ENCODE measurements around the gene AGO4. TPM values are rescaled to one million over a fixed set of nuclear protein-coding genes. Genes with fewer than 3 reads are reported as not detected.
A peak's percentile ranks its signal among the peaks of the same experiment; 100 is the strongest.

Gene AGO4
- total RNA-seq, 1 donor from 2014 or later: 26.4 TPM

DNA sequence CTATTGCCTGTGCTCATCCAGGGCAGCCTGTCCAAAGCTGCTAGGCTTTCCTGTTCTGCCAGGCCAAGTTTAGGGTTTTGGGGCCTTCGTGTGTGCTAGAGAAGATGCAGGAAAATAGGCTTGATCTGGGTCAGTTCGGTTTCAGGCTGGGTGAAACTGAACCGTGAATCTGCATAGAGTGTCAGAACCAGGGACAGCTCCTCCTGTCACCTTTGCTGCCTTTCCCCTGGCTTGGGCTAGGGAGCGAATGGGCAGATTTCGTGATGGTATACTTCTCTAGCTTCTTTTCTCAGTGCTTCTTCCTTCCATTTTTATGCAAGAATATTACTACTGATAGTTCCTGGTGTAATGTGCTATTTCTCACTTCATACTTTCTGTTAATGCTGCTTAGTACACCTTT lies 69.2 kb downstream of the AGO4 start:
- Histone ChIP-seq H3K4me2 (no peak overlapping the region), H2AFZ (replicated peaks) (no peak overlapping the region), H4K20me1 (ENCODE audit: low read depth) (peaks cover 11% of the 10 kb centered on the region), H3F3A (ENCODE audit: low read depth) (no peaks in the 10 kb centered on the region), H3K9ac (no peak overlapping the region), H3K36me3 (no peaks in the 10 kb centered on the region), H3K27me3 (no peaks in the 10 kb centered on the region), H3K4me3 (no peak overlapping the region), H3K27ac (no peak overlapping the region), H3K9me3 (ENCODE audit: low read depth) (no peaks in the 10 kb centered on the region), H3K4me1 (no peaks in the 10 kb centered on the region), H3K79me2 (ENCODE audit: low read depth) (no peaks in the 10 kb centered on the region)
- Mint-ChIP-seq H3K9me3 (no peaks in the 10 kb centered on the region), H3K36me3 (no peaks in the 10 kb centered on the region), H3K4me1 (peaks cover under 1% of the 10 kb centered on the region), H3K27me3 (ENCODE audit: insufficient read depth, low read depth) (peaks cover 5% of the 10 kb centered on the region), H3K4me3 (no peak overlapping the region), H3K27ac (no peak overlapping the region)
- peak; percentile 63 for DNase-seq (ENCODE audit: low spot score)
- TF ChIP-seq EZH2 (IDR thresholded peaks at IDR 0.05) (no peak), EZH2phosphoT487 (IDR thresholded peaks at IDR 0.05) (no peak)
- TF ChIP-seq, protein P1, sequence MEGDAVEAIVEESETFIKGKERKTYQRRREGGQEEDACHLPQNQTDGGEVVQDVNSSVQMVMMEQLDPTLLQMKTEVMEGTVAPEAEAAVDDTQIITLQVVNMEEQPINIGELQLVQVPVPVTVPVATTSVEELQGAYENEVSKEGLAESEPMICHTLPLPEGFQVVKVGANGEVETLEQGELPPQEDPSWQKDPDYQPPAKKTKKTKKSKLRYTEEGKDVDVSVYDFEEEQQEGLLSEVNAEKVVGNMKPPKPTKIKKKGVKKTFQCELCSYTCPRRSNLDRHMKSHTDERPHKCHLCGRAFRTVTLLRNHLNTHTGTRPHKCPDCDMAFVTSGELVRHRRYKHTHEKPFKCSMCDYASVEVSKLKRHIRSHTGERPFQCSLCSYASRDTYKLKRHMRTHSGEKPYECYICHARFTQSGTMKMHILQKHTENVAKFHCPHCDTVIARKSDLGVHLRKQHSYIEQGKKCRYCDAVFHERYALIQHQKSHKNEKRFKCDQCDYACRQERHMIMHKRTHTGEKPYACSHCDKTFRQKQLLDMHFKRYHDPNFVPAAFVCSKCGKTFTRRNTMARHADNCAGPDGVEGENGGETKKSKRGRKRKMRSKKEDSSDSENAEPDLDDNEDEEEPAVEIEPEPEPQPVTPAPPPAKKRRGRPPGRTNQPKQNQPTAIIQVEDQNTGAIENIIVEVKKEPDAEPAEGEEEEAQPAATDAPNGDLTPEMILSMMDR (IDR thresholded peaks at IDR 0.05): no peak

- H3K4me3 ChIP-seq: no peak overlapping the region
- Mint-ChIP-seq H3K27ac (no peak overlapping the region), H3K4me1 (peaks cover 33% of the 10 kb centered on the region), H3K4me3 (peak overlapping the region; percentile 77), H3K9me3 (no peaks in the 10 kb centered on the region), H3K27me3 (ENCODE audit: insufficient read depth, low read depth) (peaks cover 5% of the 10 kb centered on the region), H3K36me3 (no peaks in the 10 kb centered on the region)
- H3K36me3 ChIP-seq: no peaks in the 10 kb centered on the region
- H3F3A ChIP-seq (ENCODE audit: low read depth): peaks cover 34% of the 10 kb centered on the region
- no peak for DNase-seq (ENCODE audit: low spot score)
- H3K4me1 ChIP-seq: peaks cover 26% of the 10 kb centered on the region
- H2AFZ ChIP-seq (replicated peaks): no peak overlapping the region
- no peak overlapping the region for H3K4me2 ChIP-seq
- no peak overlapping the region for H3K27ac ChIP-seq
- H3K9ac ChIP-seq: no peak overlapping the region
- peaks cover 44% of the 10 kb centered on the region for H4K20me1 ChIP-seq (ENCODE audit: low read depth)
- TF ChIP-seq, protein P1 (IDR thresholded peaks at IDR 0.05): no peak
- no peak for TF ChIP-seq EZH2phosphoT487 (IDR thresholded peaks at IDR 0.05)
- no peak for TF ChIP-seq EZH2 (IDR thresholded peaks at IDR 0.05)
- peaks cover 34% of the 10 kb centered on the region for H3K79me2 ChIP-seq (ENCODE audit: low read depth)
- no peaks in the 10 kb centered on the region for H3K27me3 ChIP-seq
- H3K9me3 ChIP-seq (ENCODE audit: low read depth): no peaks in the 10 kb centered on the region
Measured at GRCh38 chr1:35881850-35882273, 74.0 kb downstream of the AGO4 start.

GRCh38 chr1:35882586-35882944 lies 74.7 kb downstream of the AGO4 start:
- Mint-ChIP-seq H3K36me3 (no peaks in the 10 kb centered on the region), H3K9me3 (no peaks in the 10 kb centered on the region), H3K4me1 (peaks cover 40% of the 10 kb centered on the region), H3K4me3 (peak overlapping the region; percentile 77), H3K27me3 (ENCODE audit: insufficient read depth, low read depth) (peaks cover 5% of the 10 kb centered on the region), H3K27ac (peak overlapping the region; percentile 23)
- Histone ChIP-seq H3K9me3 (ENCODE audit: low read depth) (no peaks in the 10 kb centered on the region), H3K79me2 (ENCODE audit: low read depth) (peaks cover 41% of the 10 kb centered on the region), H2AFZ (replicated peaks) (no peak overlapping the region), H3K27ac (no peak overlapping the region), H3K9ac (no peak overlapping the region), H3K4me3 (peak overlapping the region; percentile 88), H3K27me3 (no peaks in the 10 kb centered on the region), H4K20me1 (ENCODE audit: low read depth) (peaks cover 45% of the 10 kb centered on the region), H3F3A (ENCODE audit: low read depth) (peaks cover 41% of the 10 kb centered on the region), H3K4me2 (peak overlapping the region; percentile 27), H3K36me3 (no peaks in the 10 kb centered on the region), H3K4me1 (peaks cover 33% of the 10 kb centered on the region)
- no peak for DNase-seq (ENCODE audit: low spot score)
- no peak for TF ChIP-seq EZH2 (IDR thresholded peaks at IDR 0.05)
- TF ChIP-seq EZH2phosphoT487 (IDR thresholded peaks at IDR 0.05): no peak
- TF ChIP-seq, protein P1 (IDR thresholded peaks at IDR 0.05): no peak

Measured in neural progenitor cell (in vitro differentiated cells).